ENCODE results near the gene TIAM2.

DNA sequence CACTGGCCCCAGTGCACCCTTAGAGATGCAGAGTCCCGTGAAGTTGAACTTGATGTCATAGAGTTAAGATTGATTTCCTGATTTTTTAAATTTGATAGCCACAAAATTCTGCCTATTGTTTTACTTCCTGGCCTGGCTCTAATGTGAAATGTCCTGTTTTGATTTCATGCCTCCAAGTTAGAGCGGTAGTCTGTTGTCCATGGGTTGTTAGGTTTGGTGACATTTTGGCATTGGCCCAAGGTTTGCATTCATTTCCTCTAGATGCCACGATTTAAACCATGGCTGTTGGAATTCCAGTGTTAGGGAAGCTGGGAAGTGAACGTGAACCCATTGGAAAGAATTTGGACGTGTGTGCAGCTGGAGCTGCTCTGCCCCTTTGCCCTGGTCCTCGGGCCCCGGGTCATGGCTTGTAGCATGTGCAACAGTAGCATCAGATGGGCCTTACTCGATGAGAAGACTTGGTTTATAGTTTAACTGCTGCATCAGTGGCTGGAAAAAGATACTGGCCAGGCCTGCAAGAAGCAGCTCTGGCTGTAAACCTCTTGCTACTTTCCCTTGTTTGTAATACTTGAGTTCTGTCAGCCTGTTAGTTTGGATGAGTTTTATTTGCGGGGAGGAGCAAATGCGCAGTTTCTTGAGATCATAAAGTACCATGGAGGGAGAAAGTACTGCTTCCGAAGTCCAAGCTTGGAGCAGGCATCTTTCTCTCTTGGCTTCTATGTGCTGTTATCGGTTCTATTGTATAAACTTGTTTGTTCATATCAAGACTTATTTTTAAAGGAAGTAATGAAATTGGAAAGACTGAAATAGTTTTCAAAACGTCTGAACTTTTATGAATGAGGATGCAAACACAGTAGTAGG is 147.3 kb downstream of the TIAM2 start:
- TF ChIP-seq, protein P1, sequence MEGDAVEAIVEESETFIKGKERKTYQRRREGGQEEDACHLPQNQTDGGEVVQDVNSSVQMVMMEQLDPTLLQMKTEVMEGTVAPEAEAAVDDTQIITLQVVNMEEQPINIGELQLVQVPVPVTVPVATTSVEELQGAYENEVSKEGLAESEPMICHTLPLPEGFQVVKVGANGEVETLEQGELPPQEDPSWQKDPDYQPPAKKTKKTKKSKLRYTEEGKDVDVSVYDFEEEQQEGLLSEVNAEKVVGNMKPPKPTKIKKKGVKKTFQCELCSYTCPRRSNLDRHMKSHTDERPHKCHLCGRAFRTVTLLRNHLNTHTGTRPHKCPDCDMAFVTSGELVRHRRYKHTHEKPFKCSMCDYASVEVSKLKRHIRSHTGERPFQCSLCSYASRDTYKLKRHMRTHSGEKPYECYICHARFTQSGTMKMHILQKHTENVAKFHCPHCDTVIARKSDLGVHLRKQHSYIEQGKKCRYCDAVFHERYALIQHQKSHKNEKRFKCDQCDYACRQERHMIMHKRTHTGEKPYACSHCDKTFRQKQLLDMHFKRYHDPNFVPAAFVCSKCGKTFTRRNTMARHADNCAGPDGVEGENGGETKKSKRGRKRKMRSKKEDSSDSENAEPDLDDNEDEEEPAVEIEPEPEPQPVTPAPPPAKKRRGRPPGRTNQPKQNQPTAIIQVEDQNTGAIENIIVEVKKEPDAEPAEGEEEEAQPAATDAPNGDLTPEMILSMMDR (IDR thresholded peaks at IDR 0.05), result no peak
- no peak for TF ChIP-seq POLR2A (IDR thresholded peaks at IDR 0.05)
- TF ChIP-seq POLR2AphosphoS5 (IDR thresholded peaks at IDR 0.05), result no peak
- TF ChIP-seq EP300 (IDR thresholded peaks at IDR 0.05), result no peak
